Retinal pigment epithelial cell (primary cell): ENCODE measurements around the gene MYL4.

ENCODE experiments used
- DNase-seq: peaks from one replicate; pipeline ENCODE4 v3.0.0-alpha.2; 2010; ENCODE audit warnings: low read depth
- H3K4me3 ChIP-seq: 2 replicates; pipeline ENCODE4 v1.5.1; 2011; ENCODE audit warnings: mild to moderate bottlenecking, low read length, control low read depth, moderate library complexity
- TF ChIP-seq, protein P1 (sequence below): conservative IDR thresholded peaks from 2 replicates; pipeline ENCODE4 v1.5.1; 2011; ENCODE audit warnings: low read depth, low read length, control low read depth, inconsistent platforms

The MYL4 gene

DNA sequence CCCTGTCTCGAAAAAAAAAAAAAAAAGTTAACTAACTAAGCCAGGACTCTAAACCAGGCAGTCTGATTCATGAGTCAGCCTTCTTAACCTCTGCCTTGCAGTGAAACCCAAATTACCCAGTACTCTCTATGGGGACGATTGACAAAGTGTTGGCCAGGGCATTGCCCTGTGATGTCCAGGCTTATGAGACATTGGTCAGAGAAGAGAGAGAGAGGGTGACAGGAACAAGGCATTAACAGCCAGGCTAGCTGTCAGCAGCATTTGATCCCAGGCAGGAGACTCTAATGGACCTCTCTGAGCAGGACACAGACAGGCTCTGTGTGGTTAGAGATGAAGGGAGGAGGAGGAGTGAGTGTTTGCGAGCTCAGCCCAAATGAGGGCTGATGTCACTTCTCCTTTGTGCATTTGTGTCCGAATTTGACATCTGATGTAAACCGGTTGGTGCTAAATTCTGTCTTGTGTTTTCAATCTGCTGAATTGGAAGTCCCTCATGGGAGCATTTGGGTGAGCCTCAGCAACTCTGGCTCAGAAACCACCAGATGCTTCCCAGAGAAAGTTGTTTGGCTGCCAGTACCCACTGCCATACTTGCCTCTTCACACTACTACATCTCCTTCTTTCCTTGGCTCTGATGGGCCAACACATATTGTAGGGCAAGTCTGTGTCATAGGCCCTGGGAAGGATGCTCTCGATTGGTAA is 4.3 kb upstream of the MYL4 start:
- TF ChIP-seq, protein P1, sequence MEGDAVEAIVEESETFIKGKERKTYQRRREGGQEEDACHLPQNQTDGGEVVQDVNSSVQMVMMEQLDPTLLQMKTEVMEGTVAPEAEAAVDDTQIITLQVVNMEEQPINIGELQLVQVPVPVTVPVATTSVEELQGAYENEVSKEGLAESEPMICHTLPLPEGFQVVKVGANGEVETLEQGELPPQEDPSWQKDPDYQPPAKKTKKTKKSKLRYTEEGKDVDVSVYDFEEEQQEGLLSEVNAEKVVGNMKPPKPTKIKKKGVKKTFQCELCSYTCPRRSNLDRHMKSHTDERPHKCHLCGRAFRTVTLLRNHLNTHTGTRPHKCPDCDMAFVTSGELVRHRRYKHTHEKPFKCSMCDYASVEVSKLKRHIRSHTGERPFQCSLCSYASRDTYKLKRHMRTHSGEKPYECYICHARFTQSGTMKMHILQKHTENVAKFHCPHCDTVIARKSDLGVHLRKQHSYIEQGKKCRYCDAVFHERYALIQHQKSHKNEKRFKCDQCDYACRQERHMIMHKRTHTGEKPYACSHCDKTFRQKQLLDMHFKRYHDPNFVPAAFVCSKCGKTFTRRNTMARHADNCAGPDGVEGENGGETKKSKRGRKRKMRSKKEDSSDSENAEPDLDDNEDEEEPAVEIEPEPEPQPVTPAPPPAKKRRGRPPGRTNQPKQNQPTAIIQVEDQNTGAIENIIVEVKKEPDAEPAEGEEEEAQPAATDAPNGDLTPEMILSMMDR: no peak
- no peak overlapping the region for H3K4me3 ChIP-seq
- no peak for DNase-seq

- no peak overlapping the region for H3K4me3 ChIP-seq
- no peak for DNase-seq
- TF ChIP-seq, protein P1: no peak
Measured at GRCh38 chr17:47205419-47205963, 3.7 kb upstream of the MYL4 start.

DNA sequence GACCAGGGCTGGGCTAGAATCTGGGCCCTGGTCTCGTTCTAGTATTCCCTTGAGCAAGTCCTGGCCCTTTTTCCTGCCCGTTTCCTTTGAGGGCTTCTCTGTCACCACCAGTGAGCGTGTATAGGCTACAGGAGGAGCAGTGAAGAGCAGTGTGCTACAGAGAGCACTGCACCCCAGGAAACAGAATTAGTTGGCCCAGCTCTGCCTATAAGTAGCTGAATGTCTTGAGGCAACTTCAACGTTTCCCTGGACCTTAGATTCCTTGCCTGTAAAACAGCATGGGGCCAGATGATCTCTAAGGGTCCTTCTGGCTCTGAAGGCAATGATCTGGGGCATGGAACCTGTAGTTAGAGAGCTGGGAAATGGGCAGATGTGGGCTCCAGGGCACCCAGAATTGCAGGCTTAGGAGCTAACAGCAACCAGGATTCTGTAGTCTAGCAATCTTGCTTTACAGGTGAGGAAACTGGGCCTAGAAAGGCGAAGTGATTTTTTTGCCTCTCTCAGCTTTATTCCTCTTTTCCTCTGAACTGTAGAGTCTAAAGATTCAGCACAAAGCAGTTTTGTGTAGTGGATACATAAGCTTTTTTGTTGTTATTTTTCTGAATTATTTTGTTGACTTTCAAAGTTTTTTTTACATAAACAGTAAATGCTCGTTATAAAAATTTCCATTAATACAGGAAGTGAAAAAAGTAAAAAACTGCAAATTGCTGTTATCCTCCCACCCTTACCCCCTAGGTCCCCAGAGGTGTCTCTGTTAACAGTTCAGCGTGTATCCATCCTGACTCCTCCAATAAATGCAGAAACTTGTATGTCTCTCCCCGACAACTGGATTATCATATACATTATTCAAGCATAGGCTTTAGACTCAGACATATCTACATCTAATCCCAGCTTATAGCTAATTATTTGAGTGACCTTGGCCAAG is 1.7 kb upstream of the MYL4 start:
- DNase-seq: no peak
- TF ChIP-seq, protein P1: no peak
- H3K4me3 ChIP-seq: no peak overlapping the region

DNA sequence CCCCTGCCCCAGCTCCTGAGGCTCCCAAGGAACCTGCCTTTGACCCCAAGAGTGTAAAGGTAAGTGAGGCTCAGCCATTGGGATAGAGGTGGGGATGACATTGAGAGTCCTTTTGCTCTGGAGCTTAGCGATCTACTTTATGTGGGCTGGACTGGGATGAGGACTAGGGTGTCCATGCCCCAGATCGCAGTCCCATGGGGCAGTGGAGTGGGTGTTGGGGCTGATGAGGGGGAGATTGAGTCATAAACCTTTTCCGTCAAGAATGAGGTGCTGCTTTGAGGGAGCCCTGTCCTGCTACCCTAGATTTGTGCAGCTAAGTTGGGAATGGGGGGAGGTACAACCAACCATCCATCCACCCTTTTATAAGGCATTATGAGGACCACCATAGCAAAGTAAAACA is 351 bp downstream of the MYL4 start:
- TF ChIP-seq, protein P1: no peak
- H3K4me3 ChIP-seq: no peak overlapping the region
- DNase-seq: no peak

DNA sequence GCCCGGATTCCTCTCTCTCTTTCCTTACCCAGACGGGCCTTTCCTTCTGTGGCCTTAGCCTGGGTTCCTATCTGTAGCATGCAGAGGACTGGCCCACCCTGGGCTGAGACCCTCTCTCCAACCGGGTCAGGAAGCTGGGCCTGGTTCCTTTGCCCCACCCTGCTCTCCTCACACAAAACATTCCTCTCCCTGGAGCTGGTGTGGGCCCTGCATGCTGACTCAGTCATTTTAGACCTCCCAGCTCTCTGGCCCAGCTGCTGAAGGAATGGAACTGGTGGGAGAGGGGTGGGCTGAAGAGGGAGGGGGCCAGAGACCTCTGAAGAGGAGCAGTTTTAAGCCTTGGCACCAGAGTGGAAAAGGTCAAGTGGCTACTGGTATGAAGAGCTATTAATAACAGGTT is 957 bp downstream of the MYL4 start:
- H3K4me3 ChIP-seq: no peak overlapping the region
- no peak for DNase-seq
- TF ChIP-seq, protein P1: no peak

DNA sequence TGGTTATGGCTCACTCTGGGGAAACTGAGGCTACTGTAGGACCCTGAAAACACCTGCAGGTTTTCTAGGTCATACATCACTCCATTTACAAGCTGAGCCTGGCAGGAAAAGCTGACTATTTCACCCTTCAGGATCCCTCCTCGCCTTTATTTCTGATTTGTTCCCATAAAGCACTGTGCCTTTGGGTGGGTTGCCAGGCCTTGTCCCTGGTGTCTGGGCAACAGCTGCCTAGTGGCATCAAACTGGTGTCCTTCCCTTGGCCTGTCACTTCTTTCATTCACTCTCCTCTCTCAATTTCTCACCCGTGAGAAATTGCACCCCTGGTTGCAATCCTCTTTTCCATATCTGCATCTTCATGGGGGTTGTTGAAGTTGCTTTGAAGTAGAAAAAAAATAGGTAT is 1.6 kb downstream of the MYL4 start:
- TF ChIP-seq, protein P1: no peak
- no peak overlapping the region for H3K4me3 ChIP-seq
- DNase-seq: no peak
